ENCODE data around the gene CEL. TPM values are rescaled to one million over a fixed set of nuclear protein-coding genes. Genes with fewer than 3 reads are reported as not detected.

CEL gene
- total RNA-seq, 2 donors from 2014 or later, result 8,438 to 9,209 TPM

DNA sequence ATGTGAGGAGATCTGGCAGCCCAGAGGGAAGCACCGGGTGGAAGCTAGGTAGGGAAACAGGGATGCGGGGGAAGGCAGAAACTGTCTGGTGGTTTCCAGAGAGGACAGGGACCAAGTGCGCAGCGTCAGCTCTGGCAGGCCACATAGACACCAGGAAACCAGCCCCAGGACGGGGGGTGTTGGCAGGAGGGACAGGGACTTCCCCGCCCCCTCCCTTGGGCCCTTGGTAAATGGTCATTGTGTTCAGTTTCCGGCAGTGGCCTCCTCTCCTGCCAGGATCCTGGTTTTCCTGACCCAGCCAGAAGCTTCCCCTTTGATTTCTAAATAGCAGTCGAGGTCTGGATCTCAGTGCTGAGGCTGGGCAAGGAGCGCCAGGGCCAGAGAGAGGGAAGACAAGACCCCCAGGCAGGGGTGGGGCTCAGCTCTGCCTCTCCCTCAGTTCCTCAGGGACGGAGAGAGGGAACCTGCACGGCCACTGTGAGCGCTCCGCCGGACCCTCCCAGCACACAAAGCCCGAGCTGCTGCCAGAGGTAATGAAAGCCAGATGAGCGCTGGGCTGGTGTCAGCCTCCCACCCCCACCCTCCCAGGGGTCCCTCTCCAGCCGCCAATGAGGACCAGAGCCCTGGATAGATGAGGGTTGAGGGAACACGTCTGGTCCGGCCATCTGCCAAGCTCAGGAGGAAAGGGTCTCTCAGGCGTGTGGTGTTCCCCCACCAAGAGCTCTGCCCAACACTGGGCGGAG is 57.5 kb downstream of the CEL start:
- Histone ChIP-seq H3K4me3 (no peak overlapping the region), H3K27me3 (no peaks in the 10 kb centered on the region), H3K36me3 (replicated peaks in 1 of 2; ENCODE audit: insufficient read depth in 1 of 2, low read depth in 2 of 2) (no peaks in the 10 kb centered on the region), H3K9me3 (no peaks in the 10 kb centered on the region), H3K4me1 (peaks cover 64% of the 10 kb centered on the region), H3K27ac (peak overlapping the region; percentile 6 to 90 (median 69))
- peak in 2 of 3 donors; percentile 21 to 31 for TF ChIP-seq POLR2A (IDR thresholded peaks at IDR 0.05)
- TF ChIP-seq, protein P1, sequence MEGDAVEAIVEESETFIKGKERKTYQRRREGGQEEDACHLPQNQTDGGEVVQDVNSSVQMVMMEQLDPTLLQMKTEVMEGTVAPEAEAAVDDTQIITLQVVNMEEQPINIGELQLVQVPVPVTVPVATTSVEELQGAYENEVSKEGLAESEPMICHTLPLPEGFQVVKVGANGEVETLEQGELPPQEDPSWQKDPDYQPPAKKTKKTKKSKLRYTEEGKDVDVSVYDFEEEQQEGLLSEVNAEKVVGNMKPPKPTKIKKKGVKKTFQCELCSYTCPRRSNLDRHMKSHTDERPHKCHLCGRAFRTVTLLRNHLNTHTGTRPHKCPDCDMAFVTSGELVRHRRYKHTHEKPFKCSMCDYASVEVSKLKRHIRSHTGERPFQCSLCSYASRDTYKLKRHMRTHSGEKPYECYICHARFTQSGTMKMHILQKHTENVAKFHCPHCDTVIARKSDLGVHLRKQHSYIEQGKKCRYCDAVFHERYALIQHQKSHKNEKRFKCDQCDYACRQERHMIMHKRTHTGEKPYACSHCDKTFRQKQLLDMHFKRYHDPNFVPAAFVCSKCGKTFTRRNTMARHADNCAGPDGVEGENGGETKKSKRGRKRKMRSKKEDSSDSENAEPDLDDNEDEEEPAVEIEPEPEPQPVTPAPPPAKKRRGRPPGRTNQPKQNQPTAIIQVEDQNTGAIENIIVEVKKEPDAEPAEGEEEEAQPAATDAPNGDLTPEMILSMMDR (IDR thresholded peaks at IDR 0.05), result no peak
- no peak for ATAC-seq
- intact Hi-C loops (cut with DNase I), result no loop called here
- 49 to 67% methylated on average over 8 to 21 of the region's 21 CpGs for WGBS, 2 donors
- peak in 1 of 4 donors; percentile 43 for DNase-seq

DNA sequence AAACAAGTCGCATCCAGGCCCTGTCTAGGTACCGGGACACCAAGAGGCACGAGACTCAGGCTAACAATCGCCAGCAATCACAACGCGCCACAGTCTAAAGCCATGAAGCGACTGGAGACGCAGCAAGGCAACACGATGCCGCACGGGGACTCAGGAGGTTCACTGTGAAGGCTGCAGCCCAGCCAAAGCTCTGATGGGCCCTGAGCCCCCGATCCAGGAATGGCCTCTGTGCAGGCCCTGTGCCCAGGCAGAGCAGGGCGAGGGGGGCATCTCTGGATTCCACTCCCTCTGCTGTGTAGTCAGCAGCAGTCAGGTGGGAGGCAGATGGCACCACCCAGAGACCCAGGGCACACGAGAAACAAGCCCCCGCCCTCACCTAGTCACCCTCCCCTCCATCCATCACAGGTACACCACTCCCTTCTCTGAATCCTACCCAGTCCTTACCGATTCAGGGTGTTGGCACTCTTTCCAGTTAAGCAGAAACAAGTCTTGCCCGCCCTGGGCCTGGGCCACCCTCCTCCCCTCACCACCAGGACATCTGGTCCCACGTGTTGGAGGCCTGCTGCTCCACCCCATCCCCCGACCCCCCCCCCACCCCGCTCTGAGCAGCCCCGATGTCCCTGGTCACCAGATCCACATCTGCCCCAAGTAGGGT is 58.2 kb downstream of the CEL start:
- no peak overlapping the region for H3K4me3 ChIP-seq
- H3K27me3 ChIP-seq, result no peaks in the 10 kb centered on the region
- intact Hi-C loops (cut with DNase I), result no loop called here
- DNase-seq, result peak in 3 of 4 donors; percentile 50 to 62 (median 55)
- H3K9me3 ChIP-seq, result no peaks in the 10 kb centered on the region
- H3K27ac ChIP-seq, result peak overlapping the region; percentile 6 to 90 (median 82)
- H3K36me3 ChIP-seq (replicated peaks in 1 of 2; ENCODE audit: insufficient read depth in 1 of 2, low read depth in 2 of 2), result no peaks in the 10 kb centered on the region
- TF ChIP-seq POLR2A (IDR thresholded peaks at IDR 0.05), result no peak
- TF ChIP-seq, protein P1 (IDR thresholded peaks at IDR 0.05), result no peak
- H3K4me1 ChIP-seq, result peaks cover 57% of the 10 kb centered on the region
- WGBS, 2 donors, result 42 to 43% methylated on average over 10 to 21 of the region's 21 CpGs
- ATAC-seq, result no peak

DNA sequence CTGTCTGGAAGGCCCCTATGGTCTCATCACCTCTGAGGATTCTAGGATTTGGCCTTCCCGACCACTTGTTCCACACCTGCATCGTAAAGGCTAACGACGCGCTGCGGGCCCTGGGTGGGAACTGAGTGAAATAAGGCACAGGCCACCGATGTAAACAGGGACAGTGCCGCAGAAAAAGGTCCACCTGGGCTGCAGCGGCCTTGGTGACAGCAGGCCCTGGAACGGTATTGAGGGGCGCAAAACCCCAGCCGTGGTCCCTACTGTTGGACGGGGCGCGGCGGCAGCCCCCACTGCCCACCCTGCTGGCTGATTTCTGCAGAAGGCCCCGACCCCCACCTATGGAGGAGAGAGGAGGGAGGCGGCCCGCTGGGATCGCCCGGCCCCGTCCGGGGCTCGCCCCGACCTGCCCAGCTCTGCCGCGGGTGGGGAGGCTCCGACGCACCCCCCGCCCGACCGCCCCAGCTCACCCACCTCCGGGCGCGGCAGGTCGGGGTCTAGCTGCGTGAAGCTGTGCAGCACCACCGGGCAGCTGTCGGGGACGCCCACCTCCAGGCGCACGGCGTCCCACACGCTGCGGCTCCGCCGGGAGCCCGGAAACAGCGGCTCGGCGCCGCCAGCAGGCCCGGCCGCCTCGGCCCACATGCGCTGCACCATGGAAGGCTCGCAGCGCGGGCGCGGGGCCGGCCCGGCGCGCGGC is 58.9 kb downstream of the CEL start:
- ATAC-seq (peak; percentile 12), DNase-seq (peak in 2 of 4 donors; percentile 45 to 47)
- Histone ChIP-seq H3K36me3 (replicated peaks in 1 of 2; ENCODE audit: insufficient read depth in 1 of 2, low read depth in 2 of 2) (no peaks in the 10 kb centered on the region), H3K27me3 (no peaks in the 10 kb centered on the region), H3K27ac (peak overlapping the region; percentile 73 to 90 (median 87)), H3K9me3 (no peaks in the 10 kb centered on the region), H3K4me1 (peaks cover 53% of the 10 kb centered on the region), H3K4me3 (peak overlapping the region; percentile 28 to 58)
- intact Hi-C loops (cut with DNase I), result no loop called here
- WGBS, 2 donors, result 1% methylated on average over 53 of the region's 66 CpGs; no CpG with 5 or more reads in 1 of the 2 donors
- TF ChIP-seq POLR2A (IDR thresholded peaks at IDR 0.05), result peak; percentile 25 to 40 (median 32)
- TF ChIP-seq, protein P1 (IDR thresholded peaks at IDR 0.05), result no peak

Small RNA genes within 50 kb of the gene (microRNA-seq; reads per million reads assigned to microRNA genes)
- 0.45 to 2.8 reads per million in 2 donors for gene MIR6877 (ENCODE audit: borderline number of aligned reads in 2 of 2, borderline replicate concordance in 2 of 2)

Small RNA genes within 50 kb of the gene (small RNA-seq; reads per million reads assigned to genes)
- gene MIR6877, result not detected

Other genes starting within 250 kb of the CEL start
- under 1 TPM in 1 of 2 donors, not detected in 1; 0.26 TPM for gene AK8, start 183.7 kb upstream of the CEL start, total RNA-seq
- gene SPACA9, start 183.1 kb upstream of the CEL start, total RNA-seq, result 1 to 10 TPM in 1 of 2 donors, not detected in 1; 2.3 TPM
- 10 to 100 TPM; 44.1 to 47.1 TPM for gene TSC1, start 117.4 kb upstream of the CEL start, total RNA-seq
- gene GFI1B, start 83.3 kb upstream of the CEL start, total RNA-seq, result not detected
- gene GTF3C5, start 31.0 kb upstream of the CEL start, total RNA-seq, result 10 to 100 TPM; 43.1 to 57.7 TPM
- gene RALGDS, start 59.3 kb downstream of the CEL start, total RNA-seq, result 10 to 100 TPM; 27.8 to 64.6 TPM
- 1 to 10 TPM; 5.4 to 9.2 TPM for gene GBGT1, start 101.9 kb downstream of the CEL start, total RNA-seq
- not detected for gene OBP2B, start 147.3 kb downstream of the CEL start, total RNA-seq
- 1 to 10 TPM; 3.9 to 9.2 TPM for gene ABO, start 213.2 kb downstream of the CEL start, total RNA-seq